Lung (tissue), 12 donors: ENCODE results near the gene TSPAN5. TPM values are rescaled to one million over a fixed set of nuclear protein-coding genes. Genes with fewer than 3 reads are reported as not detected.

ENCODE experiments used
- ATAC-seq: fragments of 200-7000 bp; cut with Tn5 transposase; one replicate; pipeline ENCODE4 v1.9.1; 2020; ENCODE audit warnings: moderate number of reproducible peaks; ENCODE audit not compliant: insufficient read depth, low FRiP score
- DNase-seq, 3 donors: peaks; one replicate each; pipeline ENCODE4 v3.0.0-alpha.2; 2013 to 2017
- H3K27ac ChIP-seq, 2 donors: one replicate each; pipeline ENCODE4 v1.5.1; 2013; ENCODE audit warnings: mild to moderate bottlenecking in 2 of 2, moderate library complexity in 2 of 2, control low read depth in 1 of 2, inconsistent platforms in 1 of 2, low read depth in 1 of 2, low read length in 1 of 2
- H3K27me3 ChIP-seq, 3 donors: one replicate each; pipeline ENCODE4 v1.5.1; 2013; ENCODE audit warnings: low read length in 2 of 3; ENCODE audit not compliant: control insufficient read depth in 3 of 3, insufficient read depth in 3 of 3
- H3K36me3 ChIP-seq, 4 donors: one replicate each; pipeline ENCODE4 v1.5.1; 2013; ENCODE audit warnings: low read length in 4 of 4, mild to moderate bottlenecking in 1 of 4, moderate library complexity in 1 of 4; ENCODE audit not compliant: control insufficient read depth in 4 of 4, insufficient read depth in 4 of 4
- H3K4me1 ChIP-seq, 5 donors: one replicate each; pipeline ENCODE4 v1.5.1; 2013; ENCODE audit warnings: low read length in 5 of 5, mild to moderate bottlenecking in 2 of 5, moderate library complexity in 1 of 5; ENCODE audit not compliant: control insufficient read depth in 5 of 5, insufficient read depth in 5 of 5
- H3K4me3 ChIP-seq: one replicate; pipeline ENCODE4 v1.5.1; 2013; ENCODE audit warnings: mild to moderate bottlenecking, control low read depth, moderate library complexity
- H3K9ac ChIP-seq, 2 donors: one replicate each; pipeline ENCODE4 v1.5.1; 2013; ENCODE audit warnings: low read length in 2 of 2, control low read depth in 1 of 2; ENCODE audit not compliant: insufficient read depth in 1 of 2
- H3K9me3 ChIP-seq, 4 donors: one replicate each; pipeline ENCODE4 v1.5.1; 2013; ENCODE audit warnings: low read length in 3 of 4, mild to moderate bottlenecking in 1 of 4, moderate library complexity in 1 of 4; ENCODE audit not compliant: control insufficient read depth in 4 of 4, insufficient read depth in 3 of 4
- CTCF ChIP-seq: IDR thresholded peaks from 2 replicates; pipeline ENCODE4 v1.5.1; 2012; ENCODE audit warnings: mild to moderate bottlenecking; ENCODE audit errors: control extremely low read depth, extremely low read depth
- WGBS, 2 donors: extraction: QIAGEN DNeasy Blood & Tissue Kit; methylation state at CpG; one replicate each; pipeline ENCODE4 v1.1.7; 2013; 5-methylcytosine and 5-hydroxymethylcytosine counted together
- polyA plus RNA-seq, 2 donors: library from polyadenylated mRNA; stranded (reverse); fragments of 200-250 nt; gene quantifications; one replicate each; pipeline ENCODE4 v1.2.1, GENCODE V29; 2013
- total RNA-seq, 2 donors: library from RNA; depleted of rRNA in 1 of 2; stranded (reverse); fragments of >200 nt in 1 of 2; gene quantifications; one replicate each; pipeline ENCODE4 v1.2.1, GENCODE V29; 2014 to 2021
- donor health status: control.
- donor health status: control.
- donor health status: Bipolar disorder and iron deficiency.
- donor health status: healthy.
- donor health status: DM: yes; HTN: yes; CAD: no.

TSPAN5 gene
- total and polyA plus RNA-seq, 4 donors: 1.8 to 24.5 (median 6.3) TPM

- peaks cover 0 to 10% (median 0%) of the 10 kb centered on the region in 5 donors for H3K4me1 ChIP-seq
- H3K9ac ChIP-seq: no peak overlapping the region
- peaks cover 0 to 3% (median 0%) of the 10 kb centered on the region in 4 donors for H3K9me3 ChIP-seq
- H3K27ac ChIP-seq: no peak overlapping the region
- DNase-seq: no peak
- H3K4me3 ChIP-seq: no peak overlapping the region
- TF ChIP-seq CTCF: no peak
- ATAC-seq: no peak
- WGBS, 2 donors: 69 to 78% methylated on average over 1 of the region's 1 CpG
- no peaks in the 10 kb centered on the region for H3K27me3 ChIP-seq
- H3K36me3 ChIP-seq: no peaks in the 10 kb centered on the region
These were observed 28.4 kb upstream of the TSPAN5 start for GRCh38 chr4:98686847-98687246.

DNA sequence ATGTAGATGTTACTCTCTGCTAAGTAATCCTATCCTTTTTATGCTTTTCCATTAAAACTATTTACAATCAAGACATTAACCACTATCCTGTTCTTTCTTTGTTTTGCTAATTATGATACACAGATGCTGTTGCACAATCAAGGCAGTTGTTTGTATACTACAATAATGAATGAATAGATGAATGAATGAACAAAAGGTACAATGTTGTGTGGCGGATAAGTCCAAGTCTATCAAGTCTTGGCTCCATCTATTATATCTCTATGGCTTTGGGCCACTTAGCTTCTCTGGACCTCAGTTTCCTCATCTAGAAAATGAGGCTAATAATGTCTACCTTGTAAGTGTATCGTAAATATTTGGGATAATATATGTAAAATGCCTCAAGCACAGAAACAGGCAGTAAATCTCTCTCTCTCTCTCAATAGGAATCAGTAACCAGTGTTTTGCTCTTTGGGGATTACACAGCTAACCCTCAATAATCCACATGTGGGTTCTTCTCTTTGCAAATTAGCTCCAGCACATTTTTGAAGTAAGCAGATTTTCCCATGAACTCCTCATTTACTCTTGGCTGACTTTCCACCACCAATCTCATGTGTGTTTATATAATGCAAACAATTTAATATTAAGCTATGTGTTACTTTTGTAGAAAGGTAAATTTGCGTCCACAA, 27.8 kb upstream of the TSPAN5 start:
- ATAC-seq (no peak), DNase-seq (no peak)
- no peak overlapping the region for H3K9ac ChIP-seq
- H3K36me3 ChIP-seq: no peaks in the 10 kb centered on the region
- peaks cover 0 to 10% (median 0%) of the 10 kb centered on the region in 5 donors for H3K4me1 ChIP-seq
- peaks cover 0 to 3% (median 0%) of the 10 kb centered on the region in 4 donors for H3K9me3 ChIP-seq
- H3K27me3 ChIP-seq: no peaks in the 10 kb centered on the region
- no peak overlapping the region for H3K27ac ChIP-seq
- TF ChIP-seq CTCF: no peak
- WGBS, 2 donors: 94 to 97% methylated on average over 3 of the region's 3 CpGs
- H3K4me3 ChIP-seq: no peak overlapping the region

DNA sequence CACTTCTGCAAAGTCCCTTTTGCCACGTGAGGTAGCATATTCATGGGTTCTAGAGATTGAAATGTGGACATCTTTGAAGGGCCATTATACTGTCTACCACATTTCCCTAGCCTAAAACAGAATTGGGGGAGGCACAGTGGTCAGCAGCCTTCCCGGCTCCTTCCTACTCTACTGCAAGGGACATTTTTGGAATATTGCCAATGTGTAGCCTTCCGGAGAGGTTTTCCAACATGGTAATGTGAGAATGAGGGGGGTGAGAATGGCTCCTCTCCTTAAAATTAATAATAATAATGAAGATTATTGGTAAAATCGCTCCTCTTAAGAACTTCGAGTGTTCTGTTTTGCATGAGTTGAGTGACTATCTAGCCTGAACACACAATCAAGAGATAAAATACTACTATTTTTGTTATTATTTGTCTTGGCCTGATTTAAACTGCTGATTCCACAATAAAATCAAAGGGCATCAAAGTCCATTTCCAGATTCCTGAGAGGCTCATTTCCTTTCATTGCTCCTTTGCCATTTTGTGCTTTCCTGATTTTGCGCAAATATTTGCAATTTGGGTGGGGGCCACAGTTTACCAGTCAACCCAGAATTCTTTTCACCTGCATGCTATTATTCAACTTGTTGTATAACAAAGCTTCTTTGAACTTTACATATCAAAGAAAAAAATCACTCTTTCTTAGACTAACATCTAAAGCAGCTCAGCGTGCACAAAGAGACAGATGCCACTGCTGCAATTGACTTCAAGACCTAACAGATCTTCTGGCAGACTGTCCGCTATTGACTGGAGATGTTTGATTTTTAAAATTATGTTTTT, 27.0 kb upstream of the TSPAN5 start:
- no peaks in the 10 kb centered on the region for H3K36me3 ChIP-seq
- H3K9me3 ChIP-seq: no peaks in the 10 kb centered on the region
- peaks cover 0 to 10% (median 0%) of the 10 kb centered on the region in 5 donors for H3K4me1 ChIP-seq
- H3K4me3 ChIP-seq: no peak overlapping the region
- no peak overlapping the region for H3K9ac ChIP-seq
- no peak for TF ChIP-seq CTCF
- H3K27me3 ChIP-seq: no peaks in the 10 kb centered on the region
- no peak overlapping the region for H3K27ac ChIP-seq
- WGBS, 2 donors: 73 to 82% methylated on average over 8 of the region's 8 CpGs
- no peak for ATAC-seq
- DNase-seq: no peak
